HepG2 (cell line): Measurements from ENCODE around the gene CSK. TPM values are rescaled to one million over a fixed set of nuclear protein-coding genes. Genes with fewer than 3 reads are reported as not detected.

Experiments
- ATAC-seq: fragments of 200-7000 bp; cut with Tn5 transposase; 3 replicates; pipeline ENCODE4 v1.9.1; 2020; ENCODE audit warnings: mild to moderate bottlenecking, moderate library complexity
- BruUV-seq: library from RNA; stranded (reverse); fragments of 400-500 nt; replicated peaks from 2 replicates; lab custom pipeline; 2021; lab: Mats Ljungman, UMichigan
- CTCF ChIA-PET: fragments of 300-600 bp; formaldehyde crosslinking; extraction: SDS; loops from one replicate; lab custom pipeline; 2021; ENCODE audit warnings: low total read pairs, inconsistent platforms, low intra/inter-chr PET ratio; lab: Yijun Ruan, JAX
- POLR2A ChIA-PET: fragments of 350-600 bp; sonication (Branson Sonifier 250); formaldehyde crosslinking; loops from one replicate; lab custom pipeline; 2020; ENCODE audit warnings: antibody characterized with exemption, inconsistent platforms; lab: Yijun Ruan, JAX
- DNase-seq: peaks from one replicate; pipeline ENCODE4 v3.0.0-alpha.2; 2015; ENCODE audit warnings: low spot score
- FAIRE-seq: peaks from 3 replicates; lab custom pipeline; 2011; peaks lifted over from hg19 to GRCh38; lab: Jason Lieb, UNC
- H2AFZ ChIP-seq: one replicate; pipeline ENCODE4 v1.6.1; 2011; ENCODE audit warnings: low read length, inconsistent platforms
- H3K27ac ChIP-seq: fragments of 300-600 bp; 3 replicates; pipeline ENCODE4 v1.8.0; 2011; ENCODE audit warnings: mixed run types, mild to moderate bottlenecking, mixed read lengths, low read length, inconsistent platforms; ENCODE audit not compliant: insufficient read depth; ENCODE audit errors: extremely low read length
- H3K27me3 ChIP-seq, 2 experiments: fragments of 200-600 bp in 1 of 2; 2 replicates in 1 of 2; 3 replicates in 1 of 2; pipeline versions ENCODE4 v1.6.0 to v1.8.0; 2011; ENCODE audit warnings: low read length in 2 of 2, mild to moderate bottlenecking in 2 of 2, moderate library complexity in 2 of 2, inconsistent platforms in 1 of 2; ENCODE audit not compliant: insufficient read depth in 2 of 2, control insufficient read depth in 1 of 2
- H3K36me3 ChIP-seq, 2 experiments: fragments of 200-600 bp in 1 of 2; replicated peaks in 1 of 2; 2 replicates in 1 of 2; 3 replicates in 1 of 2; pipeline versions ENCODE4 v1.5.1 to v1.8.0; 2011; ENCODE audit warnings: low read length in 2 of 2, inconsistent platforms in 1 of 2; ENCODE audit not compliant: insufficient read depth in 2 of 2, control insufficient read depth in 1 of 2
- H3K4me1 ChIP-seq: 2 replicates; pipeline ENCODE4 v1.5.1; 2012; ENCODE audit warnings: low read length, inconsistent platforms; ENCODE audit not compliant: insufficient read depth
- H3K4me2 ChIP-seq: 2 replicates; pipeline ENCODE4 v1.6.0; 2011; ENCODE audit warnings: low read depth, low read length, inconsistent platforms
- H3K4me3 ChIP-seq, 3 experiments: fragments of 200-600 bp in 1 of 3; sonication (generic), shearing (Covaris generic) in 1 of 3; replicated peaks in 1 of 3; 2 replicates each; pipeline ENCODE4 v1.5.1; 2011 to 2016; ENCODE audit warnings: low read length in 3 of 3, inconsistent platforms in 2 of 3, low read depth in 2 of 3, mild to moderate bottlenecking in 2 of 3, control low read depth in 1 of 3, mixed read lengths in 1 of 3; ENCODE audit not compliant: insufficient read depth in 1 of 3
- H3K79me2 ChIP-seq: one replicate; pipeline ENCODE4 v1.6.1; 2011; ENCODE audit warnings: low read length, inconsistent platforms; ENCODE audit not compliant: insufficient read depth
- H3K9ac ChIP-seq: 2 replicates; pipeline ENCODE4 v1.6.0; 2011; ENCODE audit warnings: mild to moderate bottlenecking, low read depth, low read length, inconsistent platforms; ENCODE audit not compliant: insufficient read depth
- H3K9me3 ChIP-seq: 2 replicates; pipeline ENCODE4 v1.5.1; 2012; ENCODE audit warnings: mild to moderate bottlenecking, low read length
- H4K20me1 ChIP-seq: 2 replicates; pipeline ENCODE4 v1.6.0; 2011; ENCODE audit warnings: inconsistent platforms, mild to moderate bottlenecking, low read length, moderate library complexity; ENCODE audit not compliant: insufficient read depth
- BRD4 ChIP-seq: sonication (generic); formaldehyde crosslinking; IDR thresholded peaks from 2 replicates; pipeline ENCODE4 v1.4.0; 2020; ENCODE audit warnings: missing genetic modification reagents
- BRF2 ChIP-seq: sonication (generic); formaldehyde crosslinking; IDR thresholded peaks from 2 replicates; pipeline ENCODE4 v1.8.1; 2022; ENCODE audit warnings: mild to moderate bottlenecking, missing genetic modification reagents
- ETV5 ChIP-seq: IDR thresholded peaks from 2 replicates; pipeline ENCODE4 v1.6.1; 2018; ENCODE audit warnings: missing biosample characterization, missing genetic modification reagents, inconsistent platforms, borderline replicate concordance
- JARID2 ChIP-seq: sonication (generic); formaldehyde crosslinking; IDR thresholded peaks from 2 replicates; pipeline ENCODE4 v1.8.1; 2023; ENCODE audit warnings: missing genetic modification reagents, inconsistent platforms; ENCODE audit not compliant: insufficient replicate concordance
- JUN ChIP-seq: sonication (generic); formaldehyde crosslinking; IDR thresholded peaks from 2 replicates; pipeline ENCODE4 v1.4.0; 2020; ENCODE audit warnings: mild to moderate bottlenecking, missing genetic modification reagents
- MAFG ChIP-seq: sonication (generic); formaldehyde crosslinking; IDR thresholded peaks from 2 replicates; pipeline ENCODE4 v1.5.1; 2020; ENCODE audit warnings: mild to moderate bottlenecking, missing genetic modification reagents
- POLR2AphosphoS2 ChIP-seq: IDR thresholded peaks from 2 replicates; pipeline ENCODE4 v1.6.1; 2011; ENCODE audit warnings: low read depth, low read length, improper control_type of control experiment
- TFDP1 ChIP-seq: IDR thresholded peaks from 2 replicates; pipeline ENCODE4 v1.6.1; 2016; ENCODE audit warnings: missing compliant biosample characterization, missing genetic modification reagents, borderline replicate concordance
- ZNF180 ChIP-seq: sonication (generic); formaldehyde crosslinking; IDR thresholded peaks from 2 replicates; pipeline ENCODE4 v1.4.0; 2020; ENCODE audit warnings: low read depth, missing genetic modification reagents, borderline replicate concordance
- ZSCAN12 ChIP-seq: sonication (generic); formaldehyde crosslinking; IDR thresholded peaks from 2 replicates; pipeline ENCODE4 v1.9.0; 2021; ENCODE audit warnings: mild to moderate bottlenecking, missing genetic modification reagents
- WGBS: methylation state at CpG from one replicate; pipeline ENCODE4 v1.1.6; 2017; ENCODE audit warnings: low lambda C conversion rate; 5-methylcytosine and 5-hydroxymethylcytosine counted together
- in situ Hi-C: cut with HindIII; loops from 2 replicates; pipeline ENCODE4 v1.10.0; 2017; ENCODE audit warnings: low pct_unique_long_range_greater_than_20kb; ENCODE audit not compliant: extremely low pct_ligation_motif_present
- intact Hi-C: fragments of 100-400 bp; cut with micrococcal nuclease; formaldehyde crosslinking; loops from one replicate; pipeline ENCODE4 v1.10.0; 2022; ENCODE audit not compliant: unreplicated experiment
- polyA plus RNA-seq, 8 experiments: library from polyadenylated mRNA; depleted of rRNA in 3 of 8; stranded (reverse) in 7 of 8; unstranded in 1 of 8; fragments of >200 nt; fragmentation: Illumina TruSeq in 4 of 8; extraction: Trizol in 4 of 8; gene quantifications; 2 replicates each; pipeline versions ENCODE4 v1.2.1 to v1.2.3, GENCODE V29; 2011 to 2016; ENCODE audit warnings: low read depth in 4 of 8, missing spikeins in 1 of 8, mixed read lengths in 1 of 8; ENCODE audit not compliant: insufficient read depth in 1 of 8
- total RNA-seq, 5 experiments: library from RNA; depleted of rRNA; stranded (reverse); fragments of >200 nt; fragmentation: Illumina TruSeq; extraction: Trizol; gene quantifications; 2 replicates each; pipeline ENCODE4 v1.2.3, GENCODE V29; 2016; ENCODE audit warnings: low read depth in 1 of 5

The CSK gene
- total and polyA plus RNA-seq, 2 of the 13 experiments (the other 11 are each of a cell fraction or from before 2014, with no cell fraction given): 12.5 to 21.3 TPM

- H4K20me1 ChIP-seq: peaks cover 7% of the 10 kb centered on the region; the same call in 1 of the 2 replicates
- peaks cover 7 to 22% of the 10 kb centered on the region in 2 experiments; a peak in 4 of 5 replicates for H3K36me3 ChIP-seq
- H3K79me2 ChIP-seq: peaks cover 8% of the 10 kb centered on the region
- no peaks in the 10 kb centered on the region for H3K27me3 ChIP-seq
- ChIA-PET POLR2A (interaction anchor here (0.8 kb wide), 1 partner anchor 16 kb away, joined by 3 read pairs; no protein-coding TSS in a partner anchor), CTCF (interaction anchor here (0.9 kb wide), 1 partner anchor 27 kb away, joined by 3 read pairs; no protein-coding TSS in a partner anchor)
- H3K9ac ChIP-seq: no peak overlapping the region
- H3K4me3 ChIP-seq: no peak overlapping the region
- ATAC-seq: no peak
- H2AFZ ChIP-seq: no peak overlapping the region
- 97% methylated on average over 14 of the region's 14 CpGs for WGBS
- intact Hi-C loops: no loop called here
- BruUV-seq: no TSS peak
- H3K4me2 ChIP-seq: no peak overlapping the region
- FAIRE-seq: no peak
- TF ChIP-seq ZNF180 (CRISPR knock-in tag) (no peak), BRD4 (no peak), TFDP1 (CRISPR knock-in tag) (no peak), POLR2AphosphoS2 (no peak), BRF2 (no peak), JUN (no peak), MAFG (no peak), JARID2 (CRISPR knock-in tag) (no peak), ZSCAN12 (CRISPR knock-in tag) (no peak), ETV5 (CRISPR knock-in tag) (no peak)
- in situ Hi-C loops: no loop called here
- no peaks in the 10 kb centered on the region for H3K9me3 ChIP-seq
- H3K27ac ChIP-seq: no peak overlapping the region
- H3K4me1 ChIP-seq: peaks cover 13% of the 10 kb centered on the region
- no peak for DNase-seq
These were observed 14.2 kb downstream of the CSK start for GRCh38 chr15:74795966-74796625.
